NCI-H2196 (cell line): ENCODE data around the gene NNMT.
A peak's percentile ranks its signal among the peaks of the same experiment; 100 is the strongest.

Experiments used
- DNase-seq: peaks from one replicate; lab custom pipeline; 2025; ENCODE audit not compliant: unreplicated experiment; lab: John Stamatoyannopoulos, UW

Gene NNMT

DNA sequence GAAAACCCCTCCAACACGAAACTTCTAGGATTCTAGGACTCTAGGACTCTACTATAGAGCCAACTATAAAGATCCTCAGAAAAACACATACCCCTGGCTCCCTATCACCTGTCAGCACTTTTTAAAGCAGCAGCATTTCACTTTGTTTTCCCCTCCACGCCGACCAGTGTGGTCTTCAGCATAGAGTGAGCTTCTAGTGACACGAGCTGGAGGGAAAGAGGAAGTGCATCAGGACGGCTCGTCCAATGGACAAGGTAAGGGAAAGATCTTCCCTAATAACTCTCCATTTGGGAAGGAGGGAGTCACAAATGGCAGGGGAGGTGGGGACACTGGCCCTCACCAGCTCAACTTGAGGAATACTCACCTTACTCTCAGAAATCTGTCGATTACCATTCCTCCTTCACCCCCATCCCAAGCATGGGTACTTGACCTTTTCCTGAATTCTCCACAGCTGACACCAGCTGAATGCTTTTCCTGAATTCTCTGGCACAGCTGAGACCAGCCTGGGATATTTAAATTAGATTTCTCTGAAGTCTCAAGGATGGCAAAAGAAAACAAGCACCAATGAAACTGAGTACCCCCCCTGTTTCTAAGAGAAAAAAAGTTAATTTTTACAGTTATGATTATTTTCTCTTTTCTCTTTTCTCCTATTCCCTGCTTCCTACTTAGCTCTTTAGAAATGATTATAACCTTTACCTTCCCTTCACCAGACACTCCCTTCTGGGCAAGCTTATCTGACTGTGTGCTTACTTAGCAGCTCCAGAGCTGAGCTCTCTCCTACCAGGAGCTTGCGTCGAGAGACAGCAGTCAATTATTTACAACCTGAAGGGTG, 33.3 kb upstream of the NNMT start:
- DNase-seq: peak; percentile 35

DNA sequence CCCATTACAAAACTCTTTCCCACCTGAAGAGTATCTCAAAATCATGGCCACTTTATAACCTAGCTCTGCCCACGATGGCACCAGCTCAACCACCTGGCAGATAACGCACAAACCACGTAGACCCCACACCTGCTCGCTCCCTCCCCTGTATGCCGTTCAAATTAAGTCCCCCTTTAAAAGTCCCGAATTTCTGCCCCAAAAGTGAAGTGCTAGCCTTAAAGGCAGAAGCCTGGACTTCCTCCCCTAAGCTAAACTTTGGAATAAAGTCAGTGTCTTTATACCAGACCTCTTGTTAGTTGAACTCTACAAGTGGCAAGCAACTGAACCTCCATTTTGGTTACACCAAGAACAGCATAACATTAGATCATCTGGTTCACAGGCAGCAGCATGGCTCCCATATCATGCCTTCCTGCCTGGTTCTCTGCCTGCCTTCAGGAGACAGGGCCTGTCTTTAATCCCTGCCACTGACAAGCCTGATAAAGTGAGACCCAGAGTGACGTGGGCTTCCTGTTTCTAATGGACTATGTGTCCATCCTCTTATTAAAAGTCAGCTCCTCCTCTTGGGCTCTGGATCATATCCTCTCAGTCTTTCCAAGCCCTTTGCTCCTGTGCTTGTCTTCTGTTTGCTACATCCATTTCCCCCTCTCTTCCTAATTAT, 32.6 kb upstream of the NNMT start:
- DNase-seq: no peak

DNA sequence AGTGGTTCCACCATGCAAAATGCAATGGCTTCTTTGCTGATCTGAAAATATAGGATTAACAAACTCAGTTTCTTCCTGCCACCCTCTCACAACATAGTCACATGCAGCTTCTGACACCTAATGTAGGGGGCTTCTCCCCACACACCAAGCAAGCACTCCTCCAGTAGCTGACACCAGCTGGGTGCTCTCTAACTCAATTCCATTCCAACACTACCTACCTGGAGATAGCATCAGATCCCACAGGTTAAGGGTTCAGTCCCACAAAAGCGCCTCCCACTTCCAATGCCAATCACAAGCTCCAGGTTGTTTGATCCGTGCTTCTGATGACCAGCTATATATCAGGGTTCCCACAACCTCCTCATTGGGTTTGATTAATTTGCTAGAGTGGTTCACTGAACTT, 31.8 kb upstream of the NNMT start:
- no peak for DNase-seq

DNA sequence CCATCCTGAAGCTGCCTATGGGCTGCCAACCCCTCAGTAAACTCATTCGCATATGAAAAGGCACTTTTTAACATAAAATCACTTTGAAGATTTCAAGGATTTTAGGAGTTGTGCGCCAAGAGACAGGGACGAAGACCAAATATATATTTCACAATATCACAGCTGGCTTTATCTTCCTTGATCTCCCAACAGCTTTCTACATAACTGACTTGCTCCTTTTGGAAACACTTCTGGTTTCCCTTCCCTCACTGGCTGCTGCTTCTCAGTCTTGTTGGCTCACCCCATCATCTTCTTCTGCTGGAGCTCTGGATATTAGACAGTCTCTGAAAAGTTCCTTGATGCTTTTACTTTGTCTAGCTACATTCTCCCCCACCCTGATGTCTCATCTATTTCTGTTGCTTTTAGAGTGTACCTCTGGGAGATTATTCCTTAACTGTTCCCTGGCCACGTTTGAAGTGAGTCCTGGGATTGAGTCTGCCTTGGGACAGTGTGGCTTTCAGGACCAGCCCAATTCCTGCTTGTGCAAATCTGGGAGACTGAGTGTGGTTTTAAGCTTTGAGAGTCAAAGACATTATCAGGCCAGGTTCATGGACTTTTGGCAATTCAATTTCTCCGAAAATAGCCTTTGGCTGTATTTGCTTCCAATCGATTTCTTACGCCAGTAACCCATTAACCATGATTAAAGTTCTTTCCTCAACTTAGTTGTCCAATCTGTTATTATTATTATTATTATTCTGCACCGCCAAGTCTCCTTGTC, 30.9 kb upstream of the NNMT start:
- DNase-seq: no peak

DNA sequence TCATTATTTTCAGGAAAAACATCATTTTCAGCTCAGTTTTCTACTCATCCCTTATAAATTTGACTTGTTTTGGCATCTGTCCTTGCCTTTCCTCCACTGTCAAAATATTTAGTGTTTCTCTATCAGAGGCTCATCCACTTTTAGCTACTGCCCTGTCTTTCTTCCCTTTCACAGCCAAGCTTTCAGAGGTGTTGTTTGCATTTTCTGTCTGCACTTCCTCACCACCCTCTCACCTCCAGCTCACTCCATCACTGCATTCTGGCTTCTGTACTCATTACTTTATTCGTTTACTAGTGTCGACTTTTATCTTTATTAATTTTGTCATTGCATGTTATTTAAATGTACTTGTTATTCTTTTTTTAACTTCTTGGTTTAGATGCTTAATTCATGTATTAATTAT, 26.7 kb upstream of the NNMT start:
- no peak for DNase-seq

DNA sequence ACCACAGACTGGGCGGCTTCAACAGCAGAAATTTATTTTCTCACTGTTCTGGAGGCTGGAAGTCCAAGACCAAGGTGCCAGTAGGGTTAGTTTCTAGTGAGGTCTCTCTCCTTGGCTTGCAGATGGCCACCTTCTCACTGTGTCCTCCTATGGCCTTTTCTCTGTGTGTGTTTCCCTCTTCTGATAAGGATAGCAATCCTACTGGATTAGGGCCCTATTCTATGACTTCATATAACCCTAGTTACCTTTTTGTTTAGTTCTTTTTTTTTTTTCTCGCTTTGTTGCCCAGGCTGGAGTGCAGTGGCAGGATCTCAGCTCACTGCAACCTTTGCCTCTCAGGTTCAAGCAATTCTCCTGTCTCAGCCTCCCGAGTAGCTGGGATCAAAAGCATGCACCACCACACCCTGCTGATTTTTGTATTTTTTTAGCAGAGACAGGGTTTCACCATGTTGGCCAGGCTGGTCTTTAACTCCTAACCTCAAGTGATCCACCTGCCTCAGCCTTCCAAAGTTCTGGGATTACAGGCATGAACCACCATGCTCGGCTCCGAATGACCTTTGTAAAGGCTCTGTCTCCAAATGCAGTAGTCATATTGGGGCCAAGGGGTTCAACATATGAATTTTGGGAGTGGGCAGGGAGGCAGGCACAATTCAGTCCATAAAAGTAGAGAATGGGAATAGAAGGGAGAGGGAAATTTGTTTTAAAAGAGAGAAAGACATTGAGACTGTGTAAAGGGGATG, 25.5 kb upstream of the NNMT start:
- DNase-seq: no peak

DNA sequence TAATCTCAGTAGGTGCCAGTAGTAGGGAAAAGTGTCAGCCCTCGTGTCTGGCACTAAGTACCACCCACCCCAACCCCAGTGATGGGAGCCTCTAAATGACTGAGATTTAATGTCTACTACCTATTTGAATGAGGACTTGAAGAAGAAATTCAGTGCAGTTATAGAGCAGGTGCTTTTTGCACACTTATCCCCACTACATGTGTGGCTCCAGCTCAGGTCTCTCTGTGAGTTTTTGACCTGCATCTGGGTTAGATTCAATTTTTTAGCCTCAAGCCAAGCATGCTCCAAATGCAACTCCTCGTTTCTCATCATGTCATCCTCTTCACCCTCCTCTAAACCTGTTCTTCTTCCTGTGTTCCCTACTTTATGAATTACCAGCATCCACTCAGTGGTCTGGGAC, 24.9 kb upstream of the NNMT start:
- no peak for DNase-seq

DNA sequence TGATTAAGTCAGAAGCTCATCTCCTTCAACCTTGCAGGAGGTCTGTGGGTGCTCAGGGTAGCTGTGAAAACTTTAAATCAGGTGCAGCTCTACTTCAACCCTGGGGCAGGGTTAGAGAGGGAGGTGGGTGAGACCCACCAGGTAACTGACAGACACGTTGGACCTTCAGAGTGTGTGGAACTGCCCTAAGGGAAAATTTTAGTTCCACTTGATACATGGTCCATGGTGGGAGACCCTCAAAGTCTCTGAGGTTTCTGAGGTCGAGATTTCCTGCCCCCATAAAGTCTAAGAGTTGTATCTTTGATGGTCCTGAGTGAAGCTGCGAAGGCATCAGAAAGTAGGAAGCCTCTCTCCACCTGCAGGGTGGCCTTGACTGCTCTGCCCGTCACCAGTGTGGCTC, 23.9 kb upstream of the NNMT start:
- no peak for DNase-seq

DNA sequence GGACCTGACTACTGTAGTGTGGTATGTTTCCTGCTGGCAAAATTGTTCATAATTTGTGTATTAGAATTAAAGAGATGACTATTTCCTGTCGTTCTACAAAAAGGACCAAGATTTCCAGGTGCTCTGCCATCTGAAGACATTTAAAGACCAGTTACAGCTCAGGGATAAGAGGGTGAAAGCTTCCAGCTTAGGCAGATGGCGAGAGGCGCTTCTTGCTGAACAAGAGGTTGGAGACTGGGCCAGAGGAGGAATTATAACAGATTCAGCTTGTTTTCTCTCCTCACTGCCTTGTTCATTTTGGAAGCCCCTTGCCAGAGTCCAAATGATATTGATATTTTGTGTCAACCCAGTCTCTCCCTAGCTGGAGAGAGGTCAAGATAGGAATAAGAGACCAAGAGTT, 23.1 kb upstream of the NNMT start:
- DNase-seq: no peak

DNA sequence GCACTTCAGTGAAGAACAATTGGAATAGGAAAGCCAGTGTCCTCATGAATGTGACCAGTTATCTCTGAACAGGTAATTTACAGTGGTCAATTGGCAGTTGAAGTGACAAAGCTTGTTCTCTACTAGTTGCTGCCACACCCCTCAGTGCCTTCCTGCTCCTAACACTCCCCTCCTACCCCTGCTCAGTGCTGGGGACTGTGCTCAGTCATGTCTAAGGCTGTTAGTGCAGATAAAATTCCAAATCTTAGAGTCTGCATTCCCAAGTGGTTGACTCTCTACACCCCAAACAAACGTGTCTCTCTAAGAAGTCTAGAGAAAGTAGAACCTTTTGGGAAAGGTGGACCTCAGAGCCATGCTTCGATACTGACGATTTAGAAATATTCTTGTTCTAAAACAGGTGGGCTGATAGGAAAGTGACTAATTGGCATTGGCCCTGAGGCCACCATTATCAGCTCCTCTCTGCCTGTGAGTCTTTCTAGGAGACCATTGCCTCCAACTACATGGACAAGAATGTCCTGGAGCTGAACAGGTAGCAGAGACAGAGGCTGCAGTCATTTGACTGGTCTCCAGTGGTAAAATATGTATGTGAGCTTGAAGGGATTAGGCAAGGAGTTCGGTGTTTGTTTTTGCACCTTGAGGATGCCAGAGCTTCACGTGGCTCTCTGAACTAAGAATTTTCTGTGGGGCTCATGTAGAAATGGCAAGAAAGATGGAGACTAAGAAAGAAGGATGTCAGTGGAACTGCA, 22.1 kb upstream of the NNMT start:
- no peak for DNase-seq

DNA sequence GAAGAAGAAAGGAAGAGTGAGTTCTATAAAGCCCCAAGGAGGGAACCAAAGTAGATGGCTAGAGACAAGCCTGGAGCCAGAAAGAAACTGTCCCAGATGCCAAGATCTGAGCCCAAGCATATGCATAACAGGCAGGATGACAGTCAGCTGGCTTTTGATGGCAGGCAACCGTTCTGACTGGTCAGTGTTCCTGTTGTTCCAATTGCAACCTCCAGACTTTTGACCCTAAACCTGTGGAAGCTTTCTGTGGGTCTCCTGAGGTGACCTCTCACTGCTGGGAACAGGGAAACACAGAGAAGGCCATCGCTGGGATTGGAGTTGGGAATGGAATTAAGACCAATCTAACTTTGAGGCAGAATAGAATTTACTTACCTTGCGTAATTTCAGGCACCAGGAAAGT, 21.6 kb upstream of the NNMT start:
- DNase-seq: no peak

DNA sequence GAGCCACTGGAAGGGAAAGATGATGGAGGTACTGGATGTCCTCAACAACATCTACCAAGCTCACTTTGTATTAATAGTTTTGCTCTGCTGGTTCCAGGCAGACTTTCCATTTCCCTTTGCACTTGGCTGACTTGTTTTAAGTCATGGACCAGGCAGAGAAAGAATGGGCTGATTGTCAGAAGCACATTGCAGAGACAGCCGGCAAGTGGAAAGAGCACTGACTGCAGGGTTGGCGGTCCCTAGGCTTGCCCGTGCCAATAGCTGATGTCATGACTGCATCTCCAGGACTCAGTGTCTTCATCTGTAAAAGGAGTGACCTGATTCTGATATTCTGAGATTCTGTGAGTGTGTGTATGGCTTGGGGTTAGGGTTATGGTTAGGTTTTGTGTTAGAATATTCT, 20.9 kb upstream of the NNMT start:
- no peak for DNase-seq

DNA sequence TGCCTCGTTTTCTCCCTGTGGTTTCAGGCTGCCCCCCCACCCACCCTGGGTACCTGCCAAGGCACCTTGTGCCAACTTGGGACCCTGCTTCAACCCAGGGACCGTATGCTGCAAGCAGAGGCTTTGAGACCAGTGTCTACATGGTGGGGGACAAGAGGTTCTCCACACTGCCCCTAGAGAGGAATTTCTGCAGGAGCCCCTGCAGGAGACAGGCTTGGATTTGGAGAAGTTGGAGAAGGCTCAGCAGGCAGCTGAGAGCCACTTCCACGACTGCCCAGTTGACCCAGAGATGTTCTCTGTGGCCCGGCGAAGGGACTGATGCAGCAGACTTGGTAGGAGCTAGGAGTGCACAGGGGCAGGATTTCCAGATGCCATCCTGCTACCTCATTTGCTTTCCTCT, 20.1 kb upstream of the NNMT start:
- DNase-seq: no peak

DNA sequence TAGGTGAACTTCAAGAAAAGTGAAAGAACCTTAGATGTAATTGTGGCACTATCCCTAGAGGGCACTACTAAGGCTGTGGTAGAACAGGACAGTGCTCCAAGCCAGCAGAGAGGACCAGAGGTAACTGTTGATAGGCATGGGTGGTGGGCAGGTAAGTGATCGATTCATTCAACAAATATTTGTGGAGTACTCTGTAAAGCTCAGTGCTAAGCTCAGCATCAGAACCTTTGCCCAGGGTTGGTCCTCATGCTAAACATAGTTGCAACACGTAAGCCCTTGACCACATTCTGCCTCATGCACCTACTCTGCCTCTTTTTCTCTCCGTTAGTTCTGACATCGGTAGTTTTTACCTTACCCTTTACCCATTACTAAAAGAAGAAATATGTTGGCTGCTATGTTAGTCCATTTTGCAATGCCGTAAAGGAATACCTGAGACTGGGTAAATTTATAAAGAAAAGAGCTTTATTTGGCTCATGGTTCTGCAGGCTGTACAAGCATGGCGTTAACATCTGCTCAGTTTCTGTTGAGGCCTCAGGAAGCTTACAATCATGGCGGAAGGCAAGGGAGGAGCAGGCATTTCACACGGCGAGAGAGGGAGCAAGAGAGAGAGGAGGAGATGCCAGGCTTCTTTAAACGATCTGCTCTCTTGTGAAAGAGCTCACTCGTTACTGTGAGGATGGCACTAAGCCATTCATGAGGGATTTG, 18.4 kb upstream of the NNMT start:
- DNase-seq: no peak

DNA sequence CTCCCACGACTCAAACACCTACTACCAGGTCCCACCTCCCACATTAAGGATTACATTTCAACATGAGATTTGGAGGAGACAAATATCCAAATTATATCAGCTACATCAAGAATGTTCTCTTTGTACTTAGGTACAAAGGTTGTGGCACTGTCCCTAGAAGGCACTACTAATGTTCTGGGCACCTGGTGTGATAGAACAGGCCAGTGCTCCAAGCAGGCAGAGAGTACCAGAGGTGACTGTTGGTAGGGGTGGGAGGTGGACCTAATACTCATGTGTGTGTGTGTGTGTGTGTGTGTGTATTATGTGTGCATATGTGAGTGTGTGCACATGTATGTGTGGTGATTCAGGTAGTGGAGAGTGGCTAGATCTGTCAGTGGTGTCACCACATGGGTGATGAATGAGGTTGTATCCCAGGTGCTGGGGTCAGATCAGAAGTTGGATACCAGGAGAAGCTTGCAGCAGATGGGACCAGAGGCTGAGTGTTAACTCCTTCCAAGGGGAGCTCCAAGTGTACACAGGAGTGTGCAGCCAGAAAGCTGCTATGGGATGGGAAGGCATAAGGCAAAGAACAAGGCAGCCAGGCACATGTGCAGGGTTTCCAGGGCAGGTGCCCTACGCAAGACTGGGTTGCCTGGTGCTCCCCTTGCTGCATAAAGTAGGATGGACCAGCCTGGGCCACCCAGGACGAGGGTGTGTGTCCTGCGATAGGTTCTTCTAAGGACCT, 17.7 kb upstream of the NNMT start:
- no peak for DNase-seq

DNA sequence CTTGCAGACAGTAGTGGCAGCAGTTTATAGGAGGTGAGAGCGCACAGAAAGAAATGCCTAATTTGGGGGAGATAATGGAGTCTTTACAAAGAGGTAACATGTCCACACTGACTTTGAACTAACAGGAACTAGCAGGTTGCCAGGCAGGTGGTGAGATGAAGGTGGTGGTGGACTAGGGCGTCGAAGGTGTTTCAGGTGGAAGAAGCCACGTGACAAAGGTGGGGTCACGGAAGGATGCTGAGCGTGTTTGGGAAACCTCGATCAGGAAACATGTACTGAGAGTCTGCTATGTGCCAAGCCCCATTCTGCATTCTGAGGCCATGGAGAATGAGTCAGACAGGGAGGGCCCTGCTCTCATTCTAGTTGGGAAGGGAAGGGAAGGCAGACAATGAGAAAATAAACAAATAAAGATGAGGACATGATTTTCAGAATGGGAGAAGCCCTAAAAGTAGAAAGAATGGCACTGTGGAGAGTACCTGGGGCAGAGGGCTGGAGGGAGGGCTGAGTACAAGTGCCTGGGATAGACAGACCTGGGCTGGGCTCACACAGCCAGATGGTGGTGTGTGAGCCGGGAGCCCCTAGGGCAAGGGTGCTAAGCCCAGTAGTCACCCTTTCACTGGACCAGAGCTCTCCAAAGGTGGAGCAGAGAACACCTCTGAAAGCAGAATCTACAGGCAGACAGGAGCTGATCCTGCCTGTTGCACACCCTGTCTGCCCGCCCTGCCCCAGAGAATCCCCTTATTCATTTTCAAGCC, 16.2 kb upstream of the NNMT start:
- peak; percentile 10 for DNase-seq

DNA sequence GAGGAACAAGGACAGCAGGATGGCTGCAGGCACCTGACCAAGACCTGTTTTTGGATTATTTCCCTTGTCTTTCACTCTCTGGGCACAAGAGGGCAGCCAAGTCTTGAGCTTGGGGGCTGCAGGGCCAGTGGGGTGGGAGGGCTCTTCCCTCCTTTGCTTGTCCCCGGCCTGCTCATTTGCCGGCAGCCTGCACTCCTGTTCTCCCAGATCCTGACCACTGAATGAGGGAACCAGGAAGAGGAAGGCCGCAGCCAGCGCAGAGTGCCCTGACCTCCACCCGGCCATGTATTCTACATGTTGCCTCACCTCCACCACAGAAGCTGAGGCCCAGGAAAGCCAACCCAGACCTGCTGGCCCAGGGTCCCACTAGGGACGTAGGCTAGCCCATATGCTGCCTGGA, 15.5 kb upstream of the NNMT start:
- peak; percentile 77 for DNase-seq

DNA sequence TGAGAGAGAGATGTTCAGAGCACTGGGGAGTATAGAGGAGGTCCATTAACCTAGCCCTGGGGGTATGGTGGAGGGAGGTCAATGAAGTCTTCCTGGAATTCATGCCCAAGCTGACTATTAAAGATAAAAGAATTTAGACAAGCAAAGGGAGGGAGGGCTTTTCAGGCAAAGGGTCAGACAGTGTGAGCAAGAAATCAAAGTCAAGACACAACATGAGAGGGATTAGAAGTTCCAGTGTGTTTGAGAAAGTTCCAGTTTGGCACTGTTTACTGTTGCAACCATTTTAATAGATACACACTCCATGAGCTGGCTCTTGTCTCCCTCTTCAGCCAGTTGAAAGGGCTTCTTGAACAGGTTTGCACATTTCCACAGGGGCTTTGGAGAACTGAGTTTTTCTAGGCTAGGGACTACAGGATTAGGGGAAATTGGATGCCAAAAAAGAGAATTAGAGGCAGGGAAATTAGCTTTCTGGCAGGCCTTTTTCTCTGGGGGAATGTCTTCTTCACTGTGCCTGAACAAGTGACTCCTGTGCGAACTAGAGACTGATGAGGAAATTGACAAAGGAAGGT, 14.7 kb upstream of the NNMT start:
- no peak for DNase-seq
